HEK293 (cell line): ENCODE measurements around the gene TRAF3.

ENCODE experiments used
- ZNF114 ChIP-seq: fragments of 450-650 bp; formaldehyde crosslinking; IDR thresholded peaks from 2 replicates; pipeline ENCODE4 v1.5.0; 2017; ENCODE audit warnings: missing biosample characterization, missing genetic modification characterization
- ZNF214 ChIP-seq: fragments of 450-650 bp; formaldehyde crosslinking; IDR thresholded peaks from 2 replicates; pipeline ENCODE4 v1.5.1; 2017; ENCODE audit warnings: missing biosample characterization, mild to moderate bottlenecking, missing genetic modification characterization, borderline replicate concordance
- ZNF704 ChIP-seq: fragments of 450-650 bp; formaldehyde crosslinking; IDR thresholded peaks from 2 replicates; pipeline ENCODE4 v1.5.1; 2016; ENCODE audit warnings: missing biosample characterization, missing genetic modification characterization

GRCh38 chr14:102930753-102931579, 153.7 kb downstream of the TRAF3 start:
- TF ChIP-seq ZNF114 (tag by site-specific recombination): no peak
- no peak for TF ChIP-seq ZNF704 (tag by site-specific recombination)
- no peak for TF ChIP-seq ZNF214 (tag by site-specific recombination)
